NB4 (cell line): ENCODE results near the gene JMJD1C.

Experiments
- CTCF ChIP-seq: IDR thresholded peaks from one replicate; pipeline ENCODE4 v1.5.1; 2012; ENCODE audit warnings: low read depth, low read length
- MYC ChIP-seq: IDR thresholded peaks from 2 replicates; pipeline ENCODE4 v1.6.1; 2011; ENCODE audit warnings: low read depth, low read length

- TF ChIP-seq MYC (no peak), CTCF (no peak)
These were observed 183.8 kb downstream of the JMJD1C start for GRCh38 chr10:63281967-63282366.
